HG02623 (cell line): ENCODE data around the gene SRPRB.

Source experiments
- ATAC-seq: cut with Tn5 transposase; IDR thresholded peaks from one replicate; pipeline ENCODE4 v1.9.1; 2021; ENCODE audit warnings: moderate library complexity; ENCODE audit not compliant: unreplicated experiment

The SRPRB gene

DNA sequence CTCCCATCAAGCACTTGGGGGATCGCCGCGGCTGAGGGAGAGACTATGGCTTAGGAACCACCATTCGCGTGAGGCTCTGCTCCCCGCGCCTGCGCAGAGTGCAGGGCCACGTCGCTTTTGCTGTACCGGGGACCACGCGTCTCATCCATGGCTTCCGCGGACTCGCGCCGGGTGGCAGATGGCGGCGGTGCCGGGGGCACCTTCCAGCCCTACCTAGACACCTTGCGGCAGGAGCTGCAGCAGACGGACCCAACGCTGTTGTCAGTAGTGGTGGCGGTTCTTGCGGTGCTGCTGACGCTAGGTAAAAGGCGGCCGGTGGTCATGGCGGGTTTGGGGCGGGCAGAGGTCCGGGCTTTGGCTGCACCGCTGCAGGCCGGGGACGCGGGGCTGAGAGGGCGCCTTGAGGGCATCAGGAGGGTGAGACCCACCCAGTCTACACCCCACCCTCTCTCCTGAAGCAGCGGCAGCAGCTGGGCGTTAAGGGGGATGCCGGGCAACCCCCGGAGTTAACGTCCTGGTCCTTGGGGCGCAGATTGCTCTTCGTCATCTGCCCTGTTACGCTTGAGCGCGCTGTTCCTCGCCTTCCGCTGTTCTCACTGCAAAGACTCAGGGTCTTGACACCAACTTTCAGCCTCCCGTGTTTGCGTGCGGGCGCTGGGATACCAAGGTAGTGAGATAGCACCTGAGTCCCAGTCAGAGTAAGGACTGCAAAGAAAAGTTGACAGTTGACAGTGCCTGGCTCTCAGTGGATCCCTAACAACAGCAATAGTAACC lies at the start of gene SRPRB:
SRPRB (plus strand) TSS at position 114 of the 774 bp plus-strand sequence; CDS start at position 148, 34 bp downstream.
- ATAC-seq, result peak; percentile 97

DNA sequence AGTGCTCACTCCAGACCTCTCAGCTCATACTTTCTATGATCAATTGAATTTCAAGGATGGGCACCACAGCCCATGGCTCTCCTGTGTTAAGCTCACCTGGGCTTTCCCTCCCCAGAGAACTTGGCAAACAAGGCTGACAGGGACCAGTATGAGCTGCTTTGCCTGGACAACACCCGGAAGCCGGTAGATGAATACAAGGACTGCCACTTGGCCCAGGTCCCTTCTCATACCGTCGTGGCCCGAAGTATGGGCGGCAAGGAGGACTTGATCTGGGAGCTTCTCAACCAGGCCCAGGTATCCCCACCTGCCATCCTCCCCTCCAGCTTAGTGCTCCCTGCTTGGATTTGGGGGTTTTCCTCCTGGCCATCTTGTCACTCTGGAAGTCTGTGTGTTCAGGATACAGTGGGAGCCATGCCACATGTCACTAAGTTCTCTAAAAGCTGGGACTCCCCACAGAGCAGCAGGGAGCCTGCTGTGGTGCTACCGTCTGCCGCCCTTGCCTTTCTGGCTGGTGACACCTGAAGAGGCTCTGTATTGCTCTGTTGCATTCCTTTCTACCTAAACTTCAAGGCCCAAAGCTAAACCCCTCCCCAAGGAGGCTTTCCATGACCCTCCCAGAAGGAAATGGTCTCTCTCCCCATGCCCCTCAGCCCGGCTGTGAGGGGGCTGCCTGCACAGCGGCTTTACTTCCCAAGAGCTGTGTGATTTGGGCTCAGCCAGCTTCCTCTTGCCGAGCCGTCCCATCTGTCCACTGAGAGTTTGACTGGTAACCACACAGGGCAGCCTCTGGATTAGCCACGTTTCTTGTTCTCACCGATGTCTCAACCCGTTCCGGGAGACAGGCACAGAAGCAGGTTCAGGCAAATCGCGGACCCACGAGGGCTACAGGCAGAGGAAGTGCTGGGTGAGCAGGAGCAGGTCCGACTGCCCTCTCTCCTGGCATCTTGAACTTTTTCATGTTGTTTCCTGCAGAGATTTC lies 48.6 kb upstream of the SRPRB start:
- no peak for ATAC-seq

- no peak for ATAC-seq
These were observed 47.7 kb upstream of the SRPRB start for GRCh38 chr3:133757701-133758567.

DNA sequence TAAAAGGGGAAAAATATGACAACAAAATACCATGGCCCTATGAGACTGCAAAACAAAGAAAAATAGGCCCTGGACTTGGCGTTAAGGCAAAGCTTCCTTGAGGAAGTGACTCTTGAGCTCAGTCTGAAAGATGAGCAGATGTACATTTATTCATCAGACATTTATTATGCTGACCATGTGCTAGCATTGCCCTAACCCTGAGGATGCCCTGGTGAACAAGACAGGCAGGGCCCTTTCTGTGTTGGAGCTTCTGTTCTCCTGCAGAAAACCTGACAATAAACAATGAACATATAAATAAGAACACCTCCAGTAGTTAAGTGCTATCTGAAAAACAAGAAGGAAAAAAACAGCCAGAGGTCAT lies 47.1 kb upstream of the SRPRB start:
- no peak for ATAC-seq

GRCh38 chr3:133758964-133759739 lies 46.5 kb upstream of the SRPRB start:
- no peak for ATAC-seq

DNA sequence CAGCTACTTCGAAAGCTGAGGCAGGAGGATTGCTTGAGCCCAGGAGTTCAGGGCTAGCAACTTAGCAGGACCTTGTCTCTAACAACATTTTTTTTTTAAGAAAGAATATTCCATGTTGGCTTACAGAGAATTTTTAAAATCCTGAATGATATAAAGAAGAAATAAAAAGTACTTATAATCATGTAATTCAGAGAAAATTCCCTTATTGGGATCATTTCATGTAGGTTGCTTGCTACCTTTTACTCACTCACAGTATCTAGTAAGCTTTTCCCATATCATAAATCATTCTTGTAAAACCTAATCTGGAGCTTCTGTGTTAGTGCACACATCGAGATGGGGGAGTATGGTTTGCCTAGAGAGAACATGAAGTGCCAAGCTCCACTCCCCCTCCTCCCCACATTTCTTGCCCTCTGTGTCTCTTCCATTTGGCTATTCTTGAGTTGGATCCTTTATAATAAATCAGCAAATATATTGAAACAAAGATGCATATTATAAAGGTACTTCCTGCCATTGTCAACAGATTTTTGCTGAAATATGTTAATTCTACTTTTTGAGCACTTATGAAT lies 45.8 kb upstream of the SRPRB start:
- no peak for ATAC-seq

DNA sequence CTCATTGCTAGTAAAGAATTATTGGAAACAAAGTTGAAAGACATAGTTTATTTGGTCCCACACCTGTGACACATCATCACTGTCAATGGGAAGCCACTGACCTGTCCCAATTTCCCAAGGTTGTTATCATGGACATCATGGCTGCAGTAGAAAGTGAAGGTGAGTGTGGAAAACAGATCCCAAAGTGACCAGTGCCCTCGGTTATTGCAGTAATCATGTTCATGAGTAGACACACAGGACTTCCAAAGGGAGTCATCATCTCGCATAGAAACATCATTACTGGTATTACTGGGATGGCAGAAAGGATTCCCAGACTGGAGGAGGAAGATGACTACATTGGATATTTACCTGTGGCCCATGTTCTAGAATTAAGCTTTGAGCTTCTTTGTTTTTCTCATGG lies 44.7 kb upstream of the SRPRB start:
- ATAC-seq, result no peak

GRCh38 chr3:133761605-133762484 lies 43.8 kb upstream of the SRPRB start:
- no peak for ATAC-seq

DNA sequence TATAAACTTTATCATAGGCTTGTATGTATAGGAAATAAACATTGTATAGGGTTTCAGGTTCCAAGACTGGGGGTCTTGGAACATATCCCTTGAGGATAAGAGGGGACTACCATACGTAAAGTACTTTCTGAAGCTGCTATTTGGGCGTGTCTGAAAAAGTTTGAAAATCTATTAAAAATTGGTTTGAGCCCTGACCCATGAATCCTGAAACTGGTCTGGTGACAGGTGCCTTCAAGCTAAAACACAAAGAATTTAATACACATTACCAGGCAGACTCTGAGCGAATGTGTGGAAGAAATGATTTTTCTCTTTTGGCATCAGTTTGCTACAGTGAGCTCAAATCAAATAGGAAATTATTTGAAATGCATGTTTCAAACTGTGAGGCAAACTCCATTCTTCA lies 43.1 kb upstream of the SRPRB start:
- ATAC-seq, result no peak

DNA sequence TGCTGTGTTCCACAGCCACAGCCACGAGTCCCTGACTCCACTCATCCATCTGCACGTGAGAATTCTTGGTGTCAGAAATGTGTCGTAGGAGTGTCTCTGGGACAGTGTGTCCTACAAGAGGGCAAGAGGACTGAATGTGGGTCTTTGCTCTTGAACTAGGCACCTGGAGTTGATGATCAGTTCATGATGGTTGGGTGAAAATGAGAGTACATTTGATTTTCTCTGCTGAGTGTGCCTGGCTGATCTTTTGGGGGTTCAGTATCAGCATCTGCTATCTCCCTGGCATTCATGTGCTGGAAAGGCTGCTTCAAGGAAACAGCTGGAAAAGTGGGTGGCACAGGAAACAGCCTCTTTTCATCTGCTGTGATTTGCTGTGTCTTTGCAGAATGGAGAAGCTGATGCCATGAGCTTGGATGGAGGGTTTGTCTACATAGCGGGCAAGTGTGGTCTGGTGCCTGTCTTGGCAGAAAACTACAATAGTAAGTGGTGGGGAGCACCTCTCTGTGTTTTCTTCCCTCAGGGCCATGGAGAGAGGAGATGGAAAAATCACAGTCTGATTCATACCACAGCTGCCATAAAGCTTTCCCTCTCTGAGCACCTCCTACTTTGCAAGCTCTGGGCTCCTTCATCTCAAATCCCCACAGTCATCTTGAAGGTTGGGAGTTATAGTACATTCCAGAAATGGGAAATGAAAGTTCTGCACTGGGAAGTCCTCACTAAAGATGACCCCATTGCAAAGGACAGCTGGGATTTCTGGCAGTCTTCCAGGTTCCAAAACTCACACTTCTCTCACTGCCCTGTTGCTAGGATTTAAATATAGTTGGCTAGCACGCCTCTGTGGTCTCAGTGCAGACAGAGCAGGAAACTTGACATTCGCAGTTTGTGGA lies 41.6 kb upstream of the SRPRB start:
- ATAC-seq, result no peak

DNA sequence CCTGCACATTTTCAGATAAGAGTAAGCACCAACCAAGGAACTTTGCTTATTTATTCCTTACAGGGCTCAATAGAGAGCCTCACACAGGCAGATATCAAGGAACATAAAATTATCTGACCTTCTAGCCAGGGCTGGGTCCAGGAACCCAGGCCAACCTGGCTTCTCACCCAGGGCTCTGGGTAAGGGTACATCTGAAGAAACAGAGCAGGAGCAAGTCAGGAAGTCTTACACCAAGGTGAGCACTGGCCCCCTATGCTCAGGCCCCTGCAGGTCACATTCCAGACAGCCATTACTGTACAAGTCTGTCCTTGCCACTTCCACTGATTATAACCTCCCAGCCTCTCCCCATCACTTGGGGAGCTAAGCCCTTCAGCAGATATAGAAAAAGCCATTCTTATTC lies 40.4 kb upstream of the SRPRB start:
- no peak for ATAC-seq

GRCh38 chr3:133767607-133768006 lies 38.0 kb upstream of the SRPRB start:
- ATAC-seq, result no peak

GRCh38 chr3:133769536-133769935 lies 36.1 kb upstream of the SRPRB start:
- no peak for ATAC-seq

DNA sequence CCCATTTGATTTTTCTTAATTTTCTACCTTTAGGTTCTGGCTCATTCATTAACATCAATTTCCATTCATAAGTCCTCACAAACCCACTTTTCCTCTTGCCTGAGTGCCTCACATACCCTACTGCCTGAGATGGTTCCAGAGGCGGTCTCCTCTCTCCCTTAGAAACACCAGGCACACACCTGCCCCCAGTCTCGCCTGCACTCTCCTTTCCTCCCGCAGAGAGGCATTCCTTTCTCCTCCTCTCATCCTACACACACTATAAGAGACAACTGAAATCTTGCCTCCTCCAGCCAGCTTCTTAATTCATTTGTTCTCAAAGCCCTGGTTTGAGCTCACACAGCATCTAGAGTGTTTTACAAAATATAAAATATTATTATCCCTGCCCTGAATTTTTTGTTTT lies 31.9 kb upstream of the SRPRB start:
- no peak for ATAC-seq

- ATAC-seq, result no peak
These were observed 30.3 kb upstream of the SRPRB start for GRCh38 chr3:133775309-133775708.

GRCh38 chr3:133775835-133776234 lies 29.8 kb upstream of the SRPRB start:
- ATAC-seq, result no peak

GRCh38 chr3:133776794-133777438 lies 28.7 kb upstream of the SRPRB start:
- no peak for ATAC-seq
